GM12874 (cell line): ENCODE data around the gene ZNF670.

Source experiments
- CTCF ChIP-seq: IDR thresholded peaks from 2 replicates; pipeline ENCODE4 v1.5.1; 2011; ENCODE audit warnings: low read depth, mild to moderate bottlenecking, control low read depth, low read length, moderate library complexity; ENCODE audit not compliant: insufficient read depth

The ZNF670 gene

GRCh38 chr1:247096544-247096943 lies 17.9 kb upstream of the ZNF670 start:
- TF ChIP-seq CTCF, result no peak

GRCh38 chr1:247096112-247096511 lies 17.5 kb upstream of the ZNF670 start:
- TF ChIP-seq CTCF, result no peak

GRCh38 chr1:247090455-247090854 lies 11.8 kb upstream of the ZNF670 start:
- no peak for TF ChIP-seq CTCF

- no peak for TF ChIP-seq CTCF
Observed at GRCh38 chr1:247089616-247090375, 11.2 kb upstream of the ZNF670 start.

DNA sequence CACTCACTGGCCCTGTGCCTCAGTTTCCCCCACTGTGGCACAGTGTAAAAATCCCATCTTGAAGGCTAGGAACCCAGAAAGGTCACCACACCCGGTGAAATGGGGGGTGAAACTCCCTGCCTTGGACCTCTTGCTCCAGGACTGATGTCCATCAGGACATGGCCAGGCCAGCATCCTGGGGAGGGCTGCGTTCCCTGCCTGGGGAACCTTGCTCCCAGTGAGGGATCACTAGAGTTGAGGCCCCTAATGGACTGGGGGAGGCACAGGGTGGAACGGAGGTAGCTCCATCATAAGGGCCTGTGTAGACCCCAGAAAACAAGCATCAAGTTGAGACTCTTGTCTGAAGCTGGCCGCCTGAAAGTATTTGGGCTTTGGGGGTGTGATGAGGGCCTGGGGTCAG lies 10.4 kb upstream of the ZNF670 start:
- no peak for TF ChIP-seq CTCF

GRCh38 chr1:247087256-247087655 lies 8.6 kb upstream of the ZNF670 start:
- TF ChIP-seq CTCF, result no peak

DNA sequence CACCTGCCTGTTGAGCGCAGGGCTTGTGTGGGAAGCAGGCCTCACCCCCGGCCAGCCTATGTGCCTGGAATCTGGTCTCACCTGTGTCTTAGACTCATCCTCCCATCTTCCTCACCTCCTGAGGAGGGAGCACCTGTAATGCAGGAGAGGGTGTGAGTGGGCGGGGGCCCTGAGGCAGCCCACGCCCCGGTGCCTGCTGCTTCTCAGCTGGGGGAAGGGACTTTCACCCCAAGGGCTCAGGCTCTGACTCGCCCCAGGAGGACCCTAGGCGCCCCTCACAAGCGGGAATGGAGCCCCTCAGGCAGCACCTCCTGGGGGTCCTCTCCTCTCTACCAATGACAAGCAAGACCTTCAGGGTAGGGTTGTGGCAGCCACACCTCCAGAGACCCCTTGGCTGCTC lies 6.7 kb upstream of the ZNF670 start:
- TF ChIP-seq CTCF, result no peak
